Cortex of kidney (tissue), 1 donor: Measurements from ENCODE around the gene PDXDC1.
A peak's percentile ranks its signal among the peaks of the same experiment; 100 is the strongest.
"Not testable (repeated sequence)": the region's sequence is repeated elsewhere in the genome, so short reads cannot be mapped to it uniquely, and the experiment has no call there.

Experiments
- DNase-seq: peaks from one replicate; lab custom pipeline; 2025; lab: John Stamatoyannopoulos, UW

The PDXDC1 gene

DNA sequence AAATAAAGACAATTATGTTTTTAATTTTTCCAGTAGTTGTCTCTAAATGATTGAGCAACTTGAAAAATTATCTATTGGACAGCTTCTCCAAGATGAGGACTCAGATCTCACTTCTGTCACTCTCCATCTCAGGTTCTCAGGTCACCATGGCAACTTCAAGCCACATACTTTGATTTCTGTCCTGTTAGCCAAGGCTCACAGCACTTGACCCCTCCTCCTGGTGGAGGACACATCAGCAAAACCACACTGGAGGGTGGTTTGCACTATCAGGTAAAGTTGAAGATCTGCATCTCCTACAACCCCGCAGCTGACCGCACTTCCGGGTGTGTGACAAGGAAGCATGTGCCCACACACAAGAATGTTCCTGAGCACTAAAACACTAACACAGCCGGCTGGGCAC is 91.1 kb downstream of the PDXDC1 start:
- not testable (repeated sequence) for DNase-seq

DNA sequence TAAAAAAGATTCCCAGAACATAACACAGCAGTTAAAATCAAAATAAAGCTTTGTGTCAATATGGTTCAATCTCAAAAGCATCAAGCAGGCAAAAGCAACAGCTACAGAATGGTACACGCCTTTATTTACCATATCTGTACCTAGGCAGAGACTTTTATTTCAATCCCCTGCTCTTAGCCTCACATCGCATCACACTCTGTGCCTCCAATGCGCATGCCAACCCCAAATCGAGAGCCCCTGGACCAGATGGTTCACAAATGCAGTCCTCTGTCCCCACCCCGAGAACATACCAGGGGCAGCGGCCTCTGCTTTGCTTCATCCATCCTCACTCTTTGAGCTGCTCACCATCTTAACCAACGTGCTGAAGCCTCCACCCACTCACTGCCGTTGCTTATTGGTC is 91.9 kb downstream of the PDXDC1 start:
- not testable (repeated sequence) for DNase-seq

DNA sequence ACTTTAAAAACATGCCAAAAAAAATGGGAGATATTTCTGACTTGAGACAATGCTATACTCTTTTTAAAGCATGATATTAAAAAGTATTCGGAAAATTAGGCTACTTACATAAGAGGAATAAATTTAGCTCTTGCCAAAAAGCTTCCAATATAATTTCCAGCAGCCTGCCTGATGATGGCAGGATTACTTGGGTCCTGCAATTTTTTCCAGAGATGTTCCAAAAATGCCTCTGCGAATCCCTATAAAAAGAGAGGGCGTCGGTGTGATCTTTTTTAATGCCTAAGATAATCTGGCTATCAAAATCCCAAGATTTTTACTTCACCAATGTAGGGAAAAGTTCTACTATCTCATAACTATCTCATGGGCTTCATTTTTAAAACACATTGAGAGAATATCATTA is 96.2 kb downstream of the PDXDC1 start:
- not testable (repeated sequence) for DNase-seq

DNA sequence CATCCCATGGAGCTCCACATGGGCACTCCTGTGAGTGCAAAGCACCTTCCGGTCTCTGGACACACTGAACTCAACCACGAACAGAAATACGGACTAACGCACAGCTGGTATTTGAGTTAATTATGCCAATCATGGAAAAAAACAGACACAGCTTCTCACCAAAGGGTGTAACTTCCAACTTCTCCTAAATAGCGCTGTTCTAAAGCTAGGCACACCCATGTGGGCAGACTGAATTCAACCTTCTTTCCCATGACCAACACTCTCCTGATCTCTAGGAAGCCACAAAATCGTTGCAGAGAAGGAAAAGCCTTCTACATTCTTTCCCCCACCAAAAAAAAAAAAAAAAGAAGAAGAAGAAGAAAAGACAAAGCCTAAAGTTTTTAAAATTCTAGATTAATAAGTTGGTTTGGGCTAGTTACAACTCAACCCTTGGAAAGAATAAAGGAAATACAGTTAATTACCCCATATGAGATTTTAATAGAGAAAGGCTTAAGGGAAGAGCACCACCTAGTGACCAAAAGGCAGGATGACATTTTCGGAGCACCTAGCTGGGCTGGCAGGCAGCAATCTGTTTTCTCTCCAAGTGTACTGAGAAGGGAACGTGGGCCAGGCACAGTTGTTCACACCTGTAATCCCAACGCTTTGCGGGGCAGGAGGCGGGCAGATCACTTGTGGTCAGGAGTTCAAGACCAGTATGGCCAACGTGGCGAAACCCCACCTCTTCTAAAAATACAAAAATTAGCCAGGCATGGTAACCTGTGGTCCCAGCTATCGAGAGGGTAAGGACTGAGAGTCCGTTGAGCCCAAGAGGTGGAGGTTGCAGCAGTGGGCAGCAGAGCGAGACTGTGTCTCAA is 97.3 kb downstream of the PDXDC1 start:
- not testable (repeated sequence) for DNase-seq

DNA sequence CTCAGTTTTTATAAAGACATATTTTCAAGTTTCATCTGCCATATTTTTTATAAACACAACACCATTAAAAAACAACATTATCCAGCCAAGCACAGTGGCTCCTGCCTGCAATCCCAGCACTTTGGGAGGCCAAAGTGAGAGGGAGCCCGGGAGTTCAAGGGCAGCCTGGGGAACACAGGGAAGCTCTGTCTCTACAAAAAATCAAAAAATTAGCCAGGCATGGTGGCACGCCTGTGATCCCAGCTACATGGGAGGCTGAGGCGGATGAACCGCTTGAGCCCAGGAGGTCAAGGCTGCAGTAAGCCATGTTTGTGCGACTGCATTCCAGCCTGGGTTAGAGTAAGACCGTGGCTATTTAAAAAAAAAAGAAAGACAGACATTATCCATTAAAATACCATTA is 98.3 kb downstream of the PDXDC1 start:
- DNase-seq: no peak

DNA sequence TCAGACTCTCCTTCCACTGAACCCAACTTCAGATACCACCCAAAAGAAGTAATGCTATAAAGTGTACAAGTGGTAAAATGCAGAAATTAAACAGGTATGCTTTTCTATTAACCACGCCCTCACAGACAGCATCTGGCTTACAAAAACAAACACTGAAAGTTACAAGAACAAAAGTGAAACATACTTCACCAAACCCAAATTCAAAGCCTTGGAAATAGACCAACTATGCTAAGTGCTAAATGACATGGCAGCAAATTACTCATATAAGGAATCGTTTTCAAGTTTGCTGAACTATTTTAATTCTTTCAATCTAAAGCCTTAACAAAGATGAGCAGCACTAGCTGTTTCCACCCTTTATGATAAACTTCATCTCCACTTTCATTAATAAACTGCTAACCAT is 101.3 kb downstream of the PDXDC1 start:
- DNase-seq: not testable (repeated sequence)

DNA sequence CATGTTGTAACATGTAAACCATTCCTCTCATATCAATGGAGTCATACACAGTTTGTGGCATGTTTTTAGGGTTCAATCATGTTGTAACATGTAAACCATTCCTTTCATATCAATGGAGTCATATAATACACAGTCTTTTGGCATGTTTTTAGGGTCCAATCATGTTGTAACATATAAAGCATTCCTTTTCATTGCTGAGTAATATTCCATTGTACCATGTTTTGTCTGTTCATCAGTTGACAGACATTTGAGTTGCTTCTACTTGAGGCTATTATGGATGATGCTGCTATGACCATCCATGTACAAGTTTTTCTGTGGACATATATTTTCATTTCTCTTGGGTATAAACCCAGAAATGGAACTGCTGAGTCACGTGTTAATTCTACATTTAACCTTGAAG is 106.1 kb downstream of the PDXDC1 start:
- not testable (repeated sequence) for DNase-seq

DNA sequence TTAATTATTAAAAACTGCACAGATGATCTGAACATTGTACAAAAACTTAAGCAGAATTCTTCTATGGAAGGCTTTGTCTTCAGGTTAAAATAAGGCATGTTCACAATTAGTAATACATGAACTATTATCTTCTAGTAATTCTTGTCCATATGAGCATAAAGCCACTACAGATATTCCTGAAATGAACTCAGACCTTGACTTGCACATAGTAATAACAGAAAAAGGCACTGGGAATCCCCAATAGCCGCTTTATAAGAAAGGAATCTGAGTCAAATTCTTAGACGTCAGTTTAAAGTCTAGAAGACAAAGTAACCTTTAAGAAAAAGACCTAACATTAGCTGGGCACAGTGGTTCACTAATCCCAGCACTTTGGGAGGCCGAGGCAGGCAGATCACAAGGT is 108.0 kb downstream of the PDXDC1 start:
- DNase-seq: not testable (repeated sequence)

DNA sequence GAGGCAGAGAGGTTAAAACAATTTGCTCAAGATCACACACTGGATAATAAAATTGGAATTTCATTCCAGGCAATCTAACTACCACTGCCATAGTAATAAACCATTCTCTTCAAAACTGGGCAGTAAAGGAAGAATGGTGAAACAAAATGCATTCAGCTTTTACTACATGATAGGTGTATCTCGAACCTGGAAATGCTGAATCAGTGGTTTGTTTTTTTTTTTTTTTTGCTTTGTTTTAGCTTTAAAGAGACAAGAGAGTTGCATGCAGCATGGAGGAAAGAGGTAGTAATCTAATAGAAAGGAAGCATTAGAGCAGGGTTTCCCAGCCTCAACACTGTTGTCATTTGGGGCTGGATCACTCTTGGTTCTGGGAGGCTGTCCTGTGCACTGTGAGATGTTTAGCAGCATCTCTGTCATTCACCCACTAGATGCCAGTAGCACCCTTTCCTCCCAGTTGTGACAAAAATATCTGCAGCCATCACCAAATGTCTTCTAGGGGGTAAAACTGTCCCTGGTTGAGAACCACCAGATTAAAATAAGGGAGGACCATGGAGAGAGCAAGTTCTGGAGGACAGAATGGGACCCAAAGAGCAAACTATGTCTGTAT is 115.9 kb downstream of the PDXDC1 start:
- DNase-seq: not testable (repeated sequence)

DNA sequence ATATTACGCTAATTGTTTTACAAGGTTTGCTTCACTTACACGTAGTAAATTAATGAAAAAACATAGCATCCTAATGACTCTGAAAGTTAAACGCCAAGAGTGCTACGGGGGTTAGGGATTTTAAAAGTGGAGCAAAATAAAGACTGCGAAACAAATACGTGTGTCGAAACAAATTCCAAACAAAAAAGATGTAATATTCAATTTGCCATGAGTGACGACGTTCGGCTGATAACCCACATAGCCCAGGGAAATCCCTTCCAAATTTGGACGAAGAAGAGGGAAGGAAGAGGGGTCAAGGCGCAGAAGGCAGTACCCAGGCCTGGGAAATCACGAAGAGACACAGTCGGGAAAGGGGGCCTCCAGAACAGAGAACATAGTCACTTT is 118.7 kb downstream of the PDXDC1 start:
- DNase-seq: not testable (repeated sequence)

DNA sequence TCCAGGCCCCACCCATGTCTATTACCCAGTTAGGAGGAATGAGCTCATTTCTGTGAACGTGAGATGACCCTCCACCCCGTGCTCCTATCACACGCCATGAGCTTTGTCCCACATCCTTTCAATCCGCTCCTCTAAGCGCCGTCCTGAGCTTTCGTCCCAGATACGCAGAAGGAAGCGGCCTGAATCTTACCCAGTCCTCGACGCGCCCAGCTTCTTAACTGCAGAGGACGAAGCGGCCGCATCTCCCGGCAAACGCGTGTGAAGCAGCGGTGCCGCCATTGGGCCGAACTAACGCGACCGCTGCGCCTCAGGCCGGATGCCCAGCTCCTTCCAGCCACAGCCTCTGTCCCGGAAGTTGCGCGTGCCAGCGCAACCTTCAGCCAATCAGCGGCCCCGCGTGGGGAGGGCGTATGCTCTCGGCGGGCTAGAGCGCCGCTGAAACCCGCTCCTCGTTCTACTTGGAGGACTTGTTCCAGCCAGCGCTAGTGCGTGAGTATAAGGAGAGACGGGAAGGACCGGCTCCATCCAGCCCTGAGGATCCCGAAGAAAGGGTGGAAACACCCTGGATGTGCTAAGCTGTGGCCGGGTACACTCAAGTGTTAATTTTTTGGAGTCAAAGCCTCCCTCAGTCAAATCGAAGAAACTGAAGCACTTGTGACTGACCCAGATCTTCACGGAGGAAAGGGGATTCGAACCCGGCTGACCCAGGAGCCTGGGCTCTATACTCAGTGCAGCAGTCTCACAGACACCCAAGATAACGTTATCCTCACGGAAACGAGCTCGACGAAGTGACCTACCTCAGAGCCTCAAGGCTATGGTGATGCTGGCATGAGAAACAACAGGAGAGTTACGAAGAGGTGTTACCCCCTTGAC is 119.4 kb downstream of the PDXDC1 start, which contains the start of gene RRN3:
RRN3 (minus strand) TSS at position 318 of the 873 bp plus-strand sequence; CDS start at position 279, 39 bp downstream.
- DNase-seq: peak; percentile 54

DNA sequence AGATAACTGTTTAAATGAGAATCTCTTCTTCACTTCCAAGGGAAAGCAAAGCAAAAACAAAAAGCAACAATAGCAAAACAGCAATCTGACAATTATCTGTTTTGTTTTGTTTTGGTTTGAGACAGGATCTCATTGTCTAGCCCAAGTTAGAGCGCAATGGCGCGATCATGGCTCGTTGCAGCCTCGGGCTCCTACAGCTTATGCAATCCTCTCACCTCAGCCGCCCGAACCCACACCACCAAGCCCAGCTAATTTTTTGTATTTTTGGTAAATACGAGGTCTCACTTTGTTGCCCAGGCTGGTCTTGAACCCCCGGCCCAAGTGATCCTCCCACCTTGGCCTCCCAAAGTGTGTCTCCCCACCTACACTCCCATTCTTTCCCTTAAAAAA is 121.8 kb downstream of the PDXDC1 start:
- not testable (repeated sequence) for DNase-seq

DNA sequence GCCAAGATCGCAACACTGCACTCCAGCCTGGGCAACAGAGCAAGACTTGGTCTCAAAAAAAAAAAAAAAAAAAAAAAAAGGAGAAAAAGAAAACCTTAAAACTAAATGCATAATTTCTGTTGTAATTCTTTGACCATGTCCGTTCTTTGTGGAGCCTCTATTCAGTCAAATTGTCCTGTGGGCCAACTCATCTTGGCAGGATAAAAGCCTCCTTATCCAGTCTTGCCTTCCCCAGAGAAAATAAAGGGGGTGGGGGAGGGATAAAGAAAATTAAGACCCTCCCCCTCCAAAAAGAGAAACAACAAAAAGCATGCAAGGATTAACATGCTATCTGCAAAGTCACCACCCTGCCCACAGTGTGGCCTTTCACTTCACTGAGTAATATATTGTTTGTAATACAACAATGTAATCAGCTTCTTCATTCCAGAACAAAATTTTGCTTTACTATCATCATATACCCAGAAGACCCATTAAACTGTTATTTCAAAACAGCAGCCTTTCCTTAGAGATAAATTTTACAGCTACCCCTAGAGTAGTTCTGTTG is 124.6 kb downstream of the PDXDC1 start:
- not testable (repeated sequence) for DNase-seq

DNA sequence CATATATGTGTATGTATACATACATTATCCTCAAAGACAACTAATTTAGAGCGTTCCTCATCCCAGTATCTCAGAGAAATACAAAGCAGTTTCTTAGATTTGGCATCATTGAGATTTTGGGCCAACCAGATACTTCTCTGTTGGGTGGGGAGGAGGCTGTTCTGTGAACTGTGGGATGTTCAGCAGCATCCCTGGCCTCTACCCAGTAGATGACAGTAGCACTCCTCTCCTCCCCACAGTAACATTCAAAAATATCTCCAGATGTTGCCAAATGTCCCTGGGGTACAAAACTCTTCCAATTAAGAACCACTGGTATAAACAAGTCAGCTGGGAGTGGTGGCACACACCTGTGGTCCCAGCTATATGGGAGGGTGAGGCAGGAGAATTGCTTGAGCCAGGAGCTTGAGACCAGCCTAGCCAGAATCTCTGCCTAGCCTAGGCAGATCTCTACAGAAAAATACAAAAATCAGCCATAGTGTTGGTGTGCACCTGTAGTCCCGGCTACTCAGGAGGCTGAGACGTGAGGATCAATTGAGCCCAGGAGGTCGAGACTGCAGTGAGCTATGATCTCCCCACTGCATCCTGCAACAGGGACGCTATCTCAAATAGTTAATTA is 125.7 kb downstream of the PDXDC1 start:
- not testable (repeated sequence) for DNase-seq

DNA sequence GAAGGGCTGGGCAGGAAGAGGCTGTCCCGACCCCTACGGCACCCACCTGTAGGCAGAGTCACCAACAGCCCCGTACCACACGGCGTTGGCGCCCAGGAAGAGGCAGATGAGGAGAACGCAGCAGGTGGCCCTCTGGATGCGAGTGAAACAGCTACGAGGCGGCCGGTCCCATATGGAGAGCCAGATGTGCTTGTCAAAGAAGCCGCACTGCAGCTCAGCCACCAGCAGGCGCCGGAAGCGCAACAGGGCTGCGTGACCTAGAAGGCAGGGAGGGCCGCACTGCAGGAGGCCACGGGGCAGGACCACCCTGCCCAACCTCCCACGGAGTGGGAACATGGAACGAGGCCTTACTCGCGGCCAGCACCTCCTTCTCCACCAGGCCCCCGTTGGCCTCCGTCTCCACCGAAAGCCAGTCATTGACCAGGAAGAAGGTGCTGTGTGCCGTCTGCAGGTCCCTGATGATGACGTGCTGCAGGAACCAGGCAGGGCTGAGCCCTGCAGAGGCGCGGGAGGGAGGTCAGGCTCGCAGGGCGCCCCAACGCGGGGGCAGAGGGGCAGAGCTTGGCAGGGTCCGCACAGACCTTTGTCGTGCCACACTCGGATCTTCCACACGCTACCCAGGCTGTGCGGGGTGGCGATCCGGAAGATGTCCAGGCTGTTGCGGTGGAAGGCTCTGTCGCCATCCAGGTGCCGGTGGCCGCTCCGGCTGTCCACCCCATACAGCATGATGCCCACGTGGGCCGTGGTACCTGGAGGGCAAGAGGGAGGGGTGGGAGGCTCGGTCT is 153.0 kb downstream of the PDXDC1 start:
- not testable (repeated sequence) for DNase-seq

DNA sequence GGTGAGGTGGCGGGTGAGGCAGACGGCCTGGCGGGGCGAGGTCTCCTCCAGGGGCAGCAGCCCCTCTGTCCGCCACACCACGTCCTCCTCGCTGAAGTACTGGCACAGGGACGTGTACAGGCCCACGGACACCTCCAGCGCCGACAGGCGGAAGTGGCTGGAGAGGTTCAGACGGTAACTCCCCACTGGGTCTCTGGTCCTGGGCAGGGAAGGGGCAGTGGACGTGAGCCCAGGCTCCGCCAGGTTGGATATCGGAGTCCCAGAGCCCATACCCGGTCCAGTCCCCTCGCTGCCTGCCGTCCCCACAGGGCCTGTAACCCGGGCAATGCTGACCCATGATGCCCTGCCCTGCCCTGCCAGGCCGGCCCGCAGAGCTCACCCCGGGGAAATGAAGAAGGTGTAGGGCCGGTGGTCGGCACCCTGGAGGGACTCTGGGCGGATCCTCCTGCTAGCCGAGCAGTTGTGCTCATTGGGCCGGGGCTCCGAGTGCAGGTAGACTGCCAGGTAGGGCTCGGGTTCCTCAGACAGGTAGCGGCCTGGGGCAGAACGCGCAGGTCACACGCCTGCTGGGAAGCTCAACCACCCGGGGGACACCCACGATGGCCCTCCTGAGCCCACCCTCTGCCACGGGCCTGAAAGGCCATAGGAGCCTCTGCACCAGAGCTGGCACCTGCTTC is 155.6 kb downstream of the PDXDC1 start:
- DNase-seq: not testable (repeated sequence)

DNA sequence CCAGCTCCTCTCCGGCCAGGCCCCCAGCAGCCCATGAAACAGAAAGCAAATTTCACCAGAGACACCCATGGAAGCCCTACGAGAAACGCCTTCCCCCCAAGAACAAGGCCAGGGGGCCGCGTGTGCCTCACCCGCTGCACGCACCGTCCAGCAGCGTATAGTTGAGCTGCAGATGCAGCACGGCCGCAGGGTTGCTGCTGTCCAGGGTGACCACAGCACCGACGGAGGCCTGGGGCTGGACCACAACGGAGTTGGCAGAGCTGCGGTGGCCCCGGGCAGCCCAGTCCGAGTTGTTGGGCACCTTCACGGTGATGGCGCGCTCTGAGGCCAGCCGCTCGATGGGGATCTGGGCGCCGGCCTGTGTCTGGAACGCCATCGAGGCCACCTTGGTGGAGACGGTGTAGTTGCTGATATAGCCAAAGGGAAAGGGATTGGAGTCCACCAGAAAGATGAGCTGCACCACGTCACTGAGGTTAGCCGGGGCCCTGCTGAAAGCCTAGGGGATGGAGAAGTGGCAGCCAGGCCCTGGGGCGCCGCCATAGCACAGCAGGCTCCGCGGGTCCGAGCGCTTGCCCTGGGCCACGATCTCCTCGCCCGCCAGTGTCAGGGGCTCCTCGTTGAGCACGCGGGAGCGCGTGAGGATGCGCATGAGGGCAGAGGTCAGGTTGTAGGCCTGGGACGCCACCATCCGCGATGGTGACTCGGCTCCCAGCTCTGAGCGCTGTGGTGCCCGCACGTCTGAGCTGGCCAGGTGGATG is 156.3 kb downstream of the PDXDC1 start:
- DNase-seq: not testable (repeated sequence)

DNA sequence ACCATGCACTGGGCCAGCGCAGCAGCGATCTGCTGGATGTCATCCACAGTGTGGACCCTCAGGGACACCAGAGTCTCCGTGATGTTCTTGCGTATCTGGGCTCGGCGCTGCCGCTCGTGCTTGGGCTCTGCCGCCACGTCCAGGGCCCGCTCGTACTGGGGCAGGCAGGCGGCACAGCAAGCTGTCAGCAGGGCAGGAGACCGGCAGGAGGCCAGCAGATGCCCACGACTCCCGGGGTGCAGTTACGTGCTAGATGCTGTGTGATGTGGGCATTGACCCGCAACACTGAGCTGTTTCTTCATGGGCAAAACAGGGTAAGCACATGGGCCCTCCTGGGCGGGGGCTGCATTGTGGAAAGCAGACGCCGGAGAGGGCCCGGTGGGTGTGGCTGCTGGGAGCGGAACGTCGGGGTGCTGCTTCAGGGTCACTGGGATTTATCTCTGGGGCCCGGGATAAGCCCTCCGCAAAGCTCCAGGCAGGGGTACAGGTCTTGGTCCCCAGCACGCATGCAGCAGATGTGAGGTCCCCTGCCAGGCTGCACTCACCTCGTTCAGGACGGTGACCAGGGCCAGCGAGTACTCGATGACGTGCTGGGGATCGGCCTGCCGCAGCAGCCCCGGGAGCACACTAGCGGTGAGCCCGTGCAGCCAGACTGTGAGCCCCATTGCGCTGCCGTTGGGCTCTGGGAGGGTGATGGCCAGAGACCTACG is 158.0 kb downstream of the PDXDC1 start:
- not testable (repeated sequence) for DNase-seq

DNA sequence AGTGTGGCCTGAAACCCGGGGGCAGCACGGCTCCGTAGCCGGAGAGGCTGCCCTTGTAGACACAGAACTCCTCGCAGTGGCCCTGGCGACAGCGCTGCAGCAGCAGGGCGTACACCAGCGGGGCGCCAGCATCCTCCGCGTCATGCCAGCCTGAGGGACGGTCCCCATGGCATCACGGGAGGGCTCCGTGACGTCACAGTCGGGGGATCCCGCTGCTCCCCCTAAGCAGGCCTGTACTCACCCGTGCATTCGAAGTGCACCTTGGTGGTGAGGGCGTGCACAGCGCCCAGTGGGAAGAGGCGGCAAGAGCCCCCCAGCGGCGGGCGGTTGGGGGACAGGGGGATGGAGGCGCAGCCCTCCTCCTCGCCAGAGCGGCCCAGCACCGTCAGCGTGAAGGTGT is 158.7 kb downstream of the PDXDC1 start:
- not testable (repeated sequence) for DNase-seq
